Skin of body (tissue), 2 donors: Measurements from ENCODE around the gene MAMDC4. TPM values are rescaled to one million over a fixed set of nuclear protein-coding genes. Genes with fewer than 3 reads are reported as not detected.

Experiments used
- DNase-seq: peaks from one replicate; lab custom pipeline; 2025; lab: John Stamatoyannopoulos, UW
- total RNA-seq: library from RNA; depleted of rRNA; stranded (reverse); fragments of >200 nt; gene quantifications from one replicate; pipeline ENCODE4 v1.2.3, GENCODE V29; 2014

MAMDC4 gene
- total RNA-seq, 1 donor from 2014 or later, result 2.5 TPM

GRCh38 chr9:136849038-136849959 lies 2.8 kb upstream of the MAMDC4 start, which contains the start of gene PHPT1:
PHPT1 (plus strand) TSS chr9:136849409; CDS start chr9:136849431, 22 bp downstream.
- peak; percentile 99 for DNase-seq

GRCh38 chr9:136849960-136850865 lies 1.9 kb upstream of the MAMDC4 start:
- no peak for DNase-seq

- DNase-seq, result no peak
These were observed 1.0 kb upstream of the MAMDC4 start for GRCh38 chr9:136850866-136851775.

GRCh38 chr9:136852664-136853595 lies 784 bp downstream of the MAMDC4 start:
- no peak for DNase-seq

GRCh38 chr9:136853596-136854112 lies 1.5 kb downstream of the MAMDC4 start:
- no peak for DNase-seq

- DNase-seq, result no peak
These were observed 2.1 kb downstream of the MAMDC4 start for GRCh38 chr9:136854113-136854841.

- DNase-seq, result no peak
These were observed 2.8 kb downstream of the MAMDC4 start for GRCh38 chr9:136854842-136855460.

- DNase-seq, result no peak
These were observed 3.4 kb downstream of the MAMDC4 start for GRCh38 chr9:136855461-136856078.

GRCh38 chr9:136856079-136856476 lies 3.9 kb downstream of the MAMDC4 start:
- DNase-seq, result no peak

- no peak for DNase-seq
These were observed 4.5 kb downstream of the MAMDC4 start for GRCh38 chr9:136856541-136857141.

- DNase-seq, result no peak
These were observed 5.0 kb downstream of the MAMDC4 start for GRCh38 chr9:136857166-136857565.

- no peak for DNase-seq
These were observed 5.7 kb downstream of the MAMDC4 start for GRCh38 chr9:136857581-136858412.

- no peak for DNase-seq
These were observed 6.3 kb downstream of the MAMDC4 start for GRCh38 chr9:136858452-136858843.

- no peak for DNase-seq
These were observed 7.0 kb downstream of the MAMDC4 start for GRCh38 chr9:136858844-136859757.

GRCh38 chr9:136860529-136860928 lies 8.4 kb downstream of the MAMDC4 start:
- no peak for DNase-seq
